Coronary artery (tissue), 2 donors: ENCODE measurements around the gene MAP3K4.

Source experiments
- DNase-seq: peaks from one replicate; pipeline ENCODE4 v3.0.0-alpha.2; 2017; ENCODE audit warnings: low spot score
- H3K27ac ChIP-seq, 2 donors: fragments of 200-600 bp; sonication (generic); one replicate each; pipeline ENCODE4 v1.5.1; 2016 to 2019
- H3K4me3 ChIP-seq: fragments of 200-600 bp; sonication (generic); 2 replicates; pipeline ENCODE4 v1.5.1; 2016; ENCODE audit warnings: mild to moderate bottlenecking, moderate library complexity
- TF ChIP-seq, protein P1 (sequence below): fragments of 200-600 bp; sonication (generic); IDR thresholded peaks from one replicate; pipeline ENCODE4 v1.5.1; 2019; ENCODE audit warnings: antibody characterized with exemption

Gene MAP3K4

DNA sequence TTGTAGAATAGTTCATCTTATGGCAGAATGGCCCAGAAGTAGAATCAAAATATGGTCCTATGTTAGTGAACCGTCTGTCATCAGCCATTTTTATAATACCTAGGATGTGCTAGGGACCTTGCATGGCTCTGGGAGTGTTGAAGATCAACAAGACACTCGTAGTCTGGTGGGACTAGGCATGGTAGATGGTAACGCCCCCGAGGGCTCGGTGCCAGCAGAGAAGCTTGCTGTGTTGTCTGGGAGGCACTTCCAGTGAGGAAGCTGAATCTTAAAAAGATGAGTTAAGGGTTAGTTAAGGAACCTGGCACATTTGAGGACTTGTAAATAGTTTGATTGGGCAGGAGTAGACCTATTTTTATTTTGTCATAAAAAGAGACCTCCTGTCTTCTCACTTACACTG lies 82.4 kb downstream of the MAP3K4 start:
- Histone ChIP-seq H3K4me3 (no peak overlapping the region), H3K27ac (no peak overlapping the region)
- DNase-seq: no peak
- TF ChIP-seq, protein P1, sequence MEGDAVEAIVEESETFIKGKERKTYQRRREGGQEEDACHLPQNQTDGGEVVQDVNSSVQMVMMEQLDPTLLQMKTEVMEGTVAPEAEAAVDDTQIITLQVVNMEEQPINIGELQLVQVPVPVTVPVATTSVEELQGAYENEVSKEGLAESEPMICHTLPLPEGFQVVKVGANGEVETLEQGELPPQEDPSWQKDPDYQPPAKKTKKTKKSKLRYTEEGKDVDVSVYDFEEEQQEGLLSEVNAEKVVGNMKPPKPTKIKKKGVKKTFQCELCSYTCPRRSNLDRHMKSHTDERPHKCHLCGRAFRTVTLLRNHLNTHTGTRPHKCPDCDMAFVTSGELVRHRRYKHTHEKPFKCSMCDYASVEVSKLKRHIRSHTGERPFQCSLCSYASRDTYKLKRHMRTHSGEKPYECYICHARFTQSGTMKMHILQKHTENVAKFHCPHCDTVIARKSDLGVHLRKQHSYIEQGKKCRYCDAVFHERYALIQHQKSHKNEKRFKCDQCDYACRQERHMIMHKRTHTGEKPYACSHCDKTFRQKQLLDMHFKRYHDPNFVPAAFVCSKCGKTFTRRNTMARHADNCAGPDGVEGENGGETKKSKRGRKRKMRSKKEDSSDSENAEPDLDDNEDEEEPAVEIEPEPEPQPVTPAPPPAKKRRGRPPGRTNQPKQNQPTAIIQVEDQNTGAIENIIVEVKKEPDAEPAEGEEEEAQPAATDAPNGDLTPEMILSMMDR: no peak

DNA sequence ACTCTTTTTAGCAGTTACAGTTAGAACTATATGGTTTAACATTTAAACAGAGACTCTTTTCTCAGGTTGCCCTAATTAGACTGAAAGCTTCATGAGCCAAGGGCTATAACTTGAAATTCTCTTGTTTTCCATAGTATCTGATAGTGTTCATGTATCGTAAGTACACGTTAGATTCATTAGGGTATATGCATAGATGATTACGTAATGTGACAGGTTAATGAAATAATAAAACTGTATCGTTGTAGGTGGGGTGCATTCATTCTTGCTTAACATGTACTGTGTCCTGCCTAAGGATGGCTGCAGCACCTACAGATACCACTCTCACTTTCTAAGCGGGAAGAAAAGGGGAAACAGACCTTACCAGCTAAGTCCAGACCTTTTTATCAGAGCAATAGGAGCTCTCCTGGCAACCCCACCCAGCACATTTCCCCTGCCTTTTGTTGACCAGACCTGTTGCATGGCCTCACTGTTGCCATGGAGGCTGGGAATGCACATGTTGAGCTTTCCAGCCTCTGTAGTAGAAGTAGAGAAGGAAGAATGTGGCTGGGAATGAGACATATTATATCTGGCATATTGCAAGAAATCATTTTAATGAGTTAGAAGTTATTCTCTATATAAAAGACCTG lies 83.0 kb downstream of the MAP3K4 start:
- no peak overlapping the region for H3K27ac ChIP-seq
- H3K4me3 ChIP-seq: no peak overlapping the region
- DNase-seq: no peak
- TF ChIP-seq, protein P1: no peak

DNA sequence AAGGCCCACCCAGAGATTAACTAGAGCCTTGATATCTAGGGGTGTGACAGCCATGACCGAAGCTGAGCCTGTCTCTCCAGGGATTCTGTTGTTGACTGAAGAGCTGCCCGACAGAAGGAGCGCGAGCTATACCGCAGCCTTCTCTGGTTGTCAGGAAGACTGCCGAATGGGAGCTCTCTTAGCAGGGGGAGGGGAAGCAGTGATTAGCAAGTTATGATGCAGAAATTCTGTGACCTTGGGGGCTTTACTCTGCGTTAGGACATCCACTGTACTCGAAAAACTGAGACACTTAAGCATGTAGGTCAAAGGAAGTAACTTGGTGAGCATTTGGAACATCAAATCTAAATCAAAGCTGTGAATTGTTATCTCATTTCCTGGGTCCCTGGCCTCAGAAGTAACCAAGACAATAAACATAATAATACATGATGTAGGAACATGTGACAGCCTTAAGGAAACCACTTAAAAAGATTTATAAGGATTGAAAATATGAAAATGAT lies 84.7 kb downstream of the MAP3K4 start:
- TF ChIP-seq, protein P1: no peak
- H3K4me3 ChIP-seq: no peak overlapping the region
- no peak for DNase-seq
- H3K27ac ChIP-seq: no peak overlapping the region

DNA sequence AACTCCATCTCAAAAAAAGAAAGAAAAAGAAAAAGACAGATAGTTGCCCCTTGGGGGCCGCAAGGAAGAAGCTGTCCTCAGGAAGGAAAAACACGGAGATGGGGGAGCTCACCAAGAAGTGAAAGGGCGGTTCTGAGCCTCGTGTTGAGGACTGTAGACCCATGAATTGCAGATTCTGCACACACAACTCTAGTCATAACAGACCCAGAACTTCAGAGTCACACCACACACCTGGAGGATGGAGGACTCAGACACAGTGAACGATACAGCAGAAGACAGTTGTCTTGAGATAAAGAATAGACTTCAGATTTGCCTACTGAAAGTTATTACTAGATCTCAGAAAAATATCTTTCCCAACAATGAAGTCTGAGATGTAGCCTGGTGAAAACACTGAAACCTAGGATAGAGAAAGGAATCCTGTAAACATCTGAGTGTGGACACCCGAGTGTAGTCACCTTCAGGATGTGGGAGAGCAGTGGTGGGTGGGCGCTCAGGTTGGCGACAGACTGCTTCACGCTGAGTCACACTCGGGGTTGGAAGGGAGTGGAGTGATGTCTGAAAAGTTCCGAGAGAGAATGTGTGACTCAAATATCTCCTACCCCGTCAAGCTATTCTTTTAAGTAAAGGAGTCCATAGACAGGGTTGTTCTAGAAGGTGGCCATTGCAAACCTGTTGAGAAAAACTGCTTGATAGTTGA lies 88.1 kb downstream of the MAP3K4 start:
- Histone ChIP-seq H3K4me3 (no peak overlapping the region), H3K27ac (no peak overlapping the region)
- no peak for DNase-seq
- TF ChIP-seq, protein P1: no peak

DNA sequence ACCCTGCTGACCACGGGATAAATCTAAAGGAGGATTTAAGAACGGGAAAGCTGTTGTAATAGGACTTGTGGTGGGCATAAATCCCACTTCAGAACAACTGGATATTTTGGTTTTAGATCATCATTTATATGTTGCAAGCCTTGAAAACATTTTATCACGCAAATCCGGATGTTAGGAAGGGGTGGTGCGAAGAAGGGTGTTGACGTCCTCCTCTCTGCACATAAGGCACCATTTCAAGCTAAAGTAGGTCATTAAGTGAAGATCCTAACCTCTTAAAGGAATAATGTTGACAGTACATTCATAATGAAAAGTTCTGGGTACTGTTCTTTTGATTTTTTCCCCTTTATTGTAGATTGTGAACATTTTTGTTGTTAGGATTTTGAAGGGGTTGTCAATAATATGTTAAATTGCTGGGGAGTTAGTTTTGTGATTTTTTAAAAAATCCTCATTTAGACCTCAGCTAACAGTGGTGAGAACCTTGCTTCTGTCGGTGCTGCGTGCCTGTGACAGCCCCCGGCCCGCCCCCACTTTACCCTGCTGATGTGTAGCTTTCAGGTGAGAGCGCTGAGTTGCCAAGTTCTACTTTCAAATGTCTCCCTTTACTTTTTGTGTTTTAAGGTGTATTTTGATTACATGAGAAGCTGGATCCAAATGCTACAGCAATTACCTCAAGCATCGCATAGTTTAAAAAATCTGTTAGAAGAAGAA lies 88.8 kb downstream of the MAP3K4 start:
- no peak for DNase-seq
- Histone ChIP-seq H3K27ac (no peak overlapping the region), H3K4me3 (no peak overlapping the region)
- TF ChIP-seq, protein P1: no peak

DNA sequence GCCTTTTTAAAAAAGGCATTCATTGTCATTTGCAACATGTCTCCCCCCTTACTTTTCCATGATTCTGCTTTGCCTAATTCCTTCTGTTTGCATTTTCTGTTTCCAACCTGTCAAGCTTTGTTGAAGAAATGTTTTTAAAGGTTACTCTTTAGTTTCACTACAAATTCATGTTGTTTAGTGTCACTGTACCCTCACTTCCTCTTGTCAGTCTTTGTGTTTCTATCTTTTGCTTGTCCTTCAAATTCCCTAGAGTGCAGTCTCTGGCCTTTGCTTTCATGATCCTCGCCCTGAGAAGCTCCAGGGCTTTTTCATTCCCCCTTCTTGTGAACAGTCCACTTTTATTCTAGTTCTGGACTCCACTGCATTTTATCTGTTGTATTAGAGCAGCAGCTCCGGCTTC lies 90.6 kb downstream of the MAP3K4 start:
- TF ChIP-seq, protein P1: no peak
- no peak for DNase-seq
- Histone ChIP-seq H3K27ac (no peak overlapping the region), H3K4me3 (no peak overlapping the region)
